Trophoblast cell (in vitro differentiated cells and primary cell): ENCODE measurements around the gene EMC6.

Experiments used
- DNase-seq, 2 donors: peaks; one replicate each; pipeline ENCODE4 v3.0.0-alpha.2; 2016
- H2AFZ ChIP-seq: 2 replicates; pipeline ENCODE4 v1.6.1; 2013; ENCODE audit warnings: low read length, moderate library complexity, mild to moderate bottlenecking; ENCODE audit not compliant: insufficient read depth, poor library complexity
- H2AK5ac ChIP-seq: 2 replicates; pipeline ENCODE4 v1.6.1; 2013; ENCODE audit warnings: mild to moderate bottlenecking, low read length
- H2BK120ac ChIP-seq: 2 replicates; pipeline ENCODE4 v1.6.1; 2013; ENCODE audit warnings: low read length, mild to moderate bottlenecking, moderate library complexity; ENCODE audit not compliant: insufficient read depth, poor library complexity
- H2BK12ac ChIP-seq: 2 replicates; pipeline ENCODE4 v1.6.1; 2013; ENCODE audit warnings: mild to moderate bottlenecking, low read length, moderate library complexity
- H2BK5ac ChIP-seq: 2 replicates; pipeline ENCODE4 v1.6.1; 2013; ENCODE audit warnings: low read length, low read depth, moderate library complexity, mild to moderate bottlenecking; ENCODE audit not compliant: poor library complexity
- H3K14ac ChIP-seq: 2 replicates; pipeline ENCODE4 v1.6.1; 2013; ENCODE audit warnings: mild to moderate bottlenecking, low read length
- H3K18ac ChIP-seq: 2 replicates; pipeline ENCODE4 v1.6.1; 2013; ENCODE audit warnings: mild to moderate bottlenecking, low read length
- H3K23ac ChIP-seq: 2 replicates; pipeline ENCODE4 v1.6.1; 2013; ENCODE audit warnings: low read length
- H3K27ac ChIP-seq: 2 replicates; pipeline ENCODE4 v1.5.1; 2013; ENCODE audit warnings: low read depth, mild to moderate bottlenecking, inconsistent platforms, low read length, moderate library complexity
- H3K27me3 ChIP-seq: 2 replicates; pipeline ENCODE4 v1.6.1; 2013; ENCODE audit warnings: inconsistent platforms, mild to moderate bottlenecking, low read length, moderate library complexity; ENCODE audit not compliant: insufficient read depth
- H3K36me3 ChIP-seq, 2 experiments: 1 replicate in 1 of 2; 2 replicates in 1 of 2; pipeline ENCODE4 v1.6.1; 2013; ENCODE audit warnings: low read length in 2 of 2, mild to moderate bottlenecking in 2 of 2, moderate library complexity in 1 of 2; ENCODE audit not compliant: insufficient read depth in 2 of 2, control insufficient read depth in 1 of 2
- H3K4ac ChIP-seq: 2 replicates; pipeline ENCODE4 v1.6.1; 2013; ENCODE audit warnings: low read depth, mild to moderate bottlenecking, low read length, moderate library complexity
- H3K4me1 ChIP-seq, 2 experiments: 1 replicate in 1 of 2; 2 replicates in 1 of 2; pipeline ENCODE4 v1.6.1; 2013; ENCODE audit warnings: low read length in 2 of 2, mild to moderate bottlenecking in 2 of 2, moderate library complexity in 1 of 2; ENCODE audit not compliant: insufficient read depth in 2 of 2, control insufficient read depth in 1 of 2
- H3K4me2 ChIP-seq: 2 replicates; pipeline ENCODE4 v1.6.1; 2013; ENCODE audit warnings: inconsistent platforms, mild to moderate bottlenecking, low read length, moderate library complexity
- H3K4me3 ChIP-seq: 2 replicates; pipeline ENCODE4 v1.5.1; 2013; ENCODE audit warnings: mild to moderate bottlenecking, low read depth, low read length, inconsistent platforms
- H3K79me1 ChIP-seq: one replicate; pipeline ENCODE4 v1.6.1; 2013; ENCODE audit warnings: low read length
- H3K79me2 ChIP-seq: 2 replicates; pipeline ENCODE4 v1.6.1; 2013; ENCODE audit warnings: low read length, mild to moderate bottlenecking; ENCODE audit not compliant: control insufficient read depth, insufficient read depth, poor library complexity
- H3K9ac ChIP-seq: 2 replicates; pipeline ENCODE4 v1.6.1; 2013; ENCODE audit warnings: mild to moderate bottlenecking, low read length
- H3K9me3 ChIP-seq: 2 replicates; pipeline ENCODE4 v1.6.1; 2013; ENCODE audit warnings: low read depth, mild to moderate bottlenecking, control low read depth, inconsistent platforms, low read length; ENCODE audit not compliant: insufficient read depth
- H4K12ac ChIP-seq: 2 replicates; pipeline ENCODE4 v1.6.1; 2013; ENCODE audit warnings: low read depth, mild to moderate bottlenecking, low read length, moderate library complexity
- H4K8ac ChIP-seq: 2 replicates; pipeline ENCODE4 v1.6.1; 2013; ENCODE audit warnings: low read depth, mild to moderate bottlenecking, low read length, moderate library complexity
- H4K91ac ChIP-seq: one replicate; pipeline ENCODE4 v1.6.1; 2013; ENCODE audit warnings: low read depth, mild to moderate bottlenecking, low read length, moderate library complexity
- WGBS: extraction: QIAGEN DNeasy Blood & Tissue Kit; methylation state at CpG from one replicate; pipeline ENCODE4 v1.1.7; 2013; ENCODE audit warnings: missing lambda C conversion rate; ENCODE audit not compliant: insufficient read length, insufficient coverage; ENCODE audit errors: extremely low coverage; 5-methylcytosine and 5-hydroxymethylcytosine counted together

The EMC6 gene

DNA sequence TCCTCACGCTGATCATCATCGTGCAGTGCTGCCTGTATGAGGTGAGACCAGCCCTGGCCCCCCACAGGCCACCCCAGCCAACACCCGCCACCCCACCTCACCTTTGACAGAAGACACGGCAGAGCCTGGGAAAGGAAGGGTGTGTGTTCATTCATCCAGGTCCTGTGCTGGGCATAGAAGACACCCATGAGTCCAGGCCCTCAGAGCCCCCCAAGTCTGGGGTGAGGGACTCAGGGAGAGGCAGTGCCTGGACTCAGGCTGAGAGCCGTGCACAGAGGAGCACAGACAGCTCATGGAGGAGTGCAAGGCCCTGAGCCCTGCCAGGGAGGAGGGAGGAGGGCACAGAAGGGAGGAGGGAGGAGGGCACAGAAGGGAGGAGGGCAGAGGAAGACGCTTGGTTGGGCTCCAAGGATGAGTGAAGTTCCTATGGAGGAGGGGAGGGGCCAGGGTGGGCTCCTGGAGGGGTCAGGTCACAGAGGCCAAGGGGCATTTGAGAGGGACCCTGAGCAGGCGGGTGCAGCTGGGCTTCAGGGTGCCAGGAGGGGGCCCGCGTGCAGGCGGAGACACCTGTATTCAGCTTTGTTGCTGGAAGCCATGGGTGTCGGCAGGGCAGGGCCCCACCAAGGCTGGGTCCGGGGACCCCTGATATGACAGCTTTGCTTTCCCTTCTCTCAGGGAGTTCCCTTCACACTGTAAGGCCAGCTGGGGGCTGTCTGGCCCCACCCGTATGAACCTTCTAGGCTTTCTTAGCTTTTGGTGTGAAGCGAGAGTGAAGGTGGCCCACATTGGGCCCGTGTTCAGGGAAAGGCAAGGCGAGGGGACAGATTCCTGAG lies 11.6 kb upstream of the EMC6 start:
- WGBS: no CpG with 5 or more reads among the region's 16 CpGs
- Histone ChIP-seq H3K18ac (no peak overlapping the region), H2BK120ac (no peak overlapping the region), H3K79me2 (no peaks in the 10 kb centered on the region), H3K36me3 (peaks cover 9 to 20% of the 10 kb centered on the region in 2 experiments), H2BK5ac (no peak overlapping the region), H3K9me3 (no peaks in the 10 kb centered on the region), H2AFZ (no peak overlapping the region), H3K9ac (no peak overlapping the region), H3K23ac (no peak overlapping the region), H3K4ac (no peak overlapping the region), H3K4me2 (no peak overlapping the region), H3K79me1 (no peaks in the 10 kb centered on the region), H3K27ac (no peak overlapping the region), H3K4me3 (no peak overlapping the region), H4K12ac (no peak overlapping the region), H3K27me3 (no peaks in the 10 kb centered on the region), H4K91ac (no peak overlapping the region), H4K8ac (no peak overlapping the region), H3K14ac (no peak overlapping the region), H2AK5ac (no peak overlapping the region), H3K4me1 (peaks cover 0 to 7% of the 10 kb centered on the region in 2 experiments), H2BK12ac (no peak overlapping the region)
- no peak for DNase-seq

DNA sequence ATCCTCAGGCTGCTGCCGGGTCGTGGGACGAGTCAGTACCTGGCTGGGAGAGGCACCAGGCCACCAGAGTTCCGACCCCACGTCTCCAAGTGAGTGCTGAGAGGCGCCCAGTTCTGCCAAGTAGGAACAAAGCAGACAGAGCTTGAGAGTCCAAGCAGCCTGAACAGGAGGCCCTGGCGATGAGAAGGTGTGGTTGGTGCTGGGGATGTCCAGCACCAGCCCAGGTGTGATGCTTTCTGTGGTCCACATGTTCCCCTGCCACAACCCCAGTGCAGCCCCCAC lies 11.1 kb upstream of the EMC6 start:
- Histone ChIP-seq H4K12ac (no peak overlapping the region), H3K9ac (no peak overlapping the region), H3K4me1 (peaks cover 0 to 7% of the 10 kb centered on the region in 2 experiments), H3K4ac (no peak overlapping the region), H3K18ac (no peak overlapping the region), H3K23ac (no peak overlapping the region), H4K91ac (no peak overlapping the region), H2BK5ac (no peak overlapping the region), H3K79me2 (no peaks in the 10 kb centered on the region), H4K8ac (no peak overlapping the region), H3K79me1 (no peaks in the 10 kb centered on the region), H3K36me3 (peaks cover 13 to 24% of the 10 kb centered on the region in 2 experiments), H2BK12ac (no peak overlapping the region), H3K27me3 (no peaks in the 10 kb centered on the region), H2AFZ (no peak overlapping the region), H2BK120ac (no peak overlapping the region), H3K4me2 (no peak overlapping the region), H3K4me3 (no peak overlapping the region), H3K9me3 (no peaks in the 10 kb centered on the region), H3K14ac (no peak overlapping the region), H2AK5ac (no peak overlapping the region), H3K27ac (no peak overlapping the region)
- DNase-seq: no peak
- WGBS: no CpG with 5 or more reads among the region's 7 CpGs

DNA sequence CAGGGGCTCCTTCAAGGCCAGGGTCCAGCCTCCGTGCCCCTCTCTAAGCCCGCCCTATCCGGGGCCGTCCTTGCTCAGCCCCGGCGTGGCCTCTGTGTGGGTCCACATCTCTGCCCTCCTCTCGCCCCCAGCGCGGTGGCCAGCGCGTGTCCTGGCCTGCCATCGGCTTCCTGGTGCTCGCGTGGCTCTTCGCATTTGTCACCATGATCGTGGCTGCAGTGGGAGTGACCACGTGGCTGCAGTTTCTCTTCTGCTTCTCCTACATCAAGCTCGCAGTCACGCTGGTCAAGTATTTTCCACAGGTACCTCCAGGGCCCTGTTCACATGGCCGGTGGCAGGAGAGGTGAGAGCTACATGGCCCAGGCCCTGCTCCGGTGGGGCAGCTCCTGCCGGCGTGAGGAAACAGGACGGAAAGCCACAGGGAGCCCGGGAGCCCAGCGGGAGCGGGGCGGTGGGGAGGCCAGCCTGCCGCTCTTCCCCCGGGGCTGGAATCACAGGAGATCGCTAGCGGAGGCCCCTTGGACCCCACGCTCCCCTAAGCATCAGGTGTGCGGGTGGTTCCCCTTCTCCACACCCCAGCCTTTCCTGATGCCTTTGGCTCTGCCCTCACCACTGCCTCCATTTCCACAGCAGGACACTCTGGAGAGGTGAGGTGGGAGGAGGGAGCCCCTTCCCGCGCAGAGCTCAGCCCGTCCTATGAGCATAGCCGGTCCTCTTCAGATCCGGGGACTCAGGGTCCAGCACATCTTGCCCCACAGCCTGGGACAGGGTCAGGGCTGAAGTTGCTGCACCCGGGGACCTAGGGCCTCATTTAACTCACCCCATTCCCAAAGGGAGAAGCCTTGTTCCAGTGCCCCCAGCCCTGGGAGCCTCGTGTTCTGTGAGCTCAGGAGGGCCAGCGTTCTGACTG lies 10.5 kb upstream of the EMC6 start:
- Histone ChIP-seq H2BK5ac (no peak overlapping the region), H3K23ac (no peak overlapping the region), H2AFZ (no peak overlapping the region), H3K4me1 (peaks cover 0 to 7% of the 10 kb centered on the region in 2 experiments), H3K4me2 (no peak overlapping the region), H2AK5ac (no peak overlapping the region), H2BK12ac (no peak overlapping the region), H4K91ac (no peak overlapping the region), H3K27ac (no peak overlapping the region), H3K14ac (no peak overlapping the region), H2BK120ac (no peak overlapping the region), H3K79me2 (no peaks in the 10 kb centered on the region), H4K8ac (no peak overlapping the region), H4K12ac (no peak overlapping the region), H3K4me3 (no peak overlapping the region), H3K36me3 (peaks cover 16 to 27% of the 10 kb centered on the region in 2 experiments), H3K4ac (no peak overlapping the region), H3K9ac (no peak overlapping the region), H3K9me3 (no peaks in the 10 kb centered on the region), H3K79me1 (no peaks in the 10 kb centered on the region), H3K27me3 (no peaks in the 10 kb centered on the region), H3K18ac (no peak overlapping the region)
- DNase-seq: no peak
- WGBS: no CpG with 5 or more reads among the region's 42 CpGs

DNA sequence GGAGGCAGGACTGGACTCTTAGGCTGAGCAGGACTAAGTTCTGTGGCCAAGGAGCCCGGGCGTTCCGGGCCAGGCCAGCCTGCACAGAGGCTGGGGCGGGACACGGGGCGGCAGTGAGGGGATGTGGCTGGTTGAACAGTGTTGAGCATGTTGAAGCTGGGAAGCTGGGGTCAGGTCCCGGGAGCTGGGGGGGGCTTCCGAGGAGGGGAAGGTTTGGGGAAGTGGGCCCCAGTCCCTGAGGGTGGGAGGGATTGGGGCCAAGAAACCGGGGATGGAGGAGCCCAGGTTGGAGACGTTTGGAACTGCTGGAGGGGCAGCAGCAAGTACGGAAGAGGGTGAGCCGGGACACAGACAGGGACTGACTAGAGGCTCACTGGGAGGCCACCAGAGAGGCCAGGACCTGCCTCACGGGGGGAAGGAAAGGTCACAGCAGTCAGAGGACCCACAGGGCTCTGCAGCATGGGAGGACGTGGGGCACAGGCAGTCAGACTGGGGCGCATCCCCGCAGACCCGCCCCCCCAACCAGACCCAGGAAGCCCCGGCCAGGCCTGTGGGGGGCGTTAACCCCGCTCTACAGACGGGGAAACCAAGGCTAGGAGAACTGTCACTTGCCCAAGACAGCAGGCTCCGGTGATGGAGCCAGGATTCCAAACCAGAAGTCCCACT lies 9.7 kb upstream of the EMC6 start:
- H3K4me1 ChIP-seq: peaks cover 0 to 7% of the 10 kb centered on the region in 2 experiments
- no peak overlapping the region for H3K4me2 ChIP-seq
- no peak overlapping the region for H3K4ac ChIP-seq
- H2BK120ac ChIP-seq: no peak overlapping the region
- DNase-seq: no peak
- no peaks in the 10 kb centered on the region for H3K79me2 ChIP-seq
- no peak overlapping the region for H3K4me3 ChIP-seq
- H2AK5ac ChIP-seq: no peak overlapping the region
- no peak overlapping the region for H3K18ac ChIP-seq
- H3K23ac ChIP-seq: no peak overlapping the region
- no peak overlapping the region for H2AFZ ChIP-seq
- H3K27me3 ChIP-seq: no peaks in the 10 kb centered on the region
- no peak overlapping the region for H2BK5ac ChIP-seq
- H4K8ac ChIP-seq: no peak overlapping the region
- H4K12ac ChIP-seq: no peak overlapping the region
- no peaks in the 10 kb centered on the region for H3K79me1 ChIP-seq
- peaks cover 24 to 35% of the 10 kb centered on the region in 2 experiments for H3K36me3 ChIP-seq
- no peak overlapping the region for H3K14ac ChIP-seq
- H4K91ac ChIP-seq: no peak overlapping the region
- no peak overlapping the region for H3K27ac ChIP-seq
- H3K9me3 ChIP-seq: no peaks in the 10 kb centered on the region
- WGBS: no CpG with 5 or more reads among the region's 22 CpGs
- H2BK12ac ChIP-seq: no peak overlapping the region
- H3K9ac ChIP-seq: no peak overlapping the region
